Adipose tissue (tissue), 3 donors: Measurements from ENCODE around the gene BRINP1. TPM values are rescaled to one million over a fixed set of nuclear protein-coding genes. Genes with fewer than 3 reads are reported as not detected.

Experiments used
- H3K27ac ChIP-seq: one replicate; pipeline ENCODE4 v1.5.1; 2013; ENCODE audit warnings: low read depth, low read length
- WGBS, 3 donors: extraction: QIAGEN DNeasy Blood & Tissue Kit; methylation state at CpG; one replicate each; pipeline ENCODE4 v1.1.7; 2013; 5-methylcytosine and 5-hydroxymethylcytosine counted together
- polyA plus RNA-seq, 3 donors: library from polyadenylated mRNA; stranded (reverse); fragments of 200-250 nt; gene quantifications; one replicate each; pipeline ENCODE4 v1.2.3, GENCODE V29; 2013
- donor health status: healthy with polysubstance abuse.
- donor health status: Bipolar disorder and iron deficiency.
- donor health status: healthy.

BRINP1 gene
- polyA plus RNA-seq, 3 donors, result not detected

GRCh38 chr9:119357336-119358096 lies 11.7 kb downstream of the BRINP1 start:
- WGBS, 3 donors, result 11 to 19% (median 11%) methylated on average over 2 of the region's 2 CpGs
- H3K27ac ChIP-seq, result no peak overlapping the region

- 12 to 34% (median 16%) methylated on average over 11 of the region's 11 CpGs for WGBS, 3 donors
- no peak overlapping the region for H3K27ac ChIP-seq
Observed at GRCh38 chr9:119349351-119349825, 19.8 kb downstream of the BRINP1 start.

GRCh38 chr9:119343059-119343990 lies 25.9 kb downstream of the BRINP1 start:
- 67 to 74% (median 70%) methylated on average over 13 of the region's 13 CpGs for WGBS, 3 donors
- no peak overlapping the region for H3K27ac ChIP-seq

- 36 to 80% (median 80%) methylated on average over 3 of the region's 3 CpGs for WGBS, 3 donors
- H3K27ac ChIP-seq, result no peak overlapping the region
Observed at GRCh38 chr9:119339056-119339455, 30.2 kb downstream of the BRINP1 start.

- H3K27ac ChIP-seq, result no peak overlapping the region
Observed at GRCh38 chr9:119337573-119337972, 31.7 kb downstream of the BRINP1 start.

- no peak overlapping the region for H3K27ac ChIP-seq
- 57 to 65% (median 57%) methylated on average over 5 of the region's 5 CpGs for WGBS, 3 donors
Observed at GRCh38 chr9:119334745-119335144, 34.5 kb downstream of the BRINP1 start.

GRCh38 chr9:119333507-119334229 lies 35.6 kb downstream of the BRINP1 start:
- no peak overlapping the region for H3K27ac ChIP-seq
- WGBS, 3 donors, result 57 to 64% (median 63%) methylated on average over 4 of the region's 4 CpGs

- H3K27ac ChIP-seq, result no peak overlapping the region
- WGBS, 3 donors, result 52 to 67% (median 60%) methylated on average over 2 of the region's 2 CpGs
Observed at GRCh38 chr9:119332522-119332921, 36.7 kb downstream of the BRINP1 start.

GRCh38 chr9:119322184-119322583 lies 47.1 kb downstream of the BRINP1 start:
- no peak overlapping the region for H3K27ac ChIP-seq
- WGBS, 3 donors, result 55 to 60% (median 58%) methylated on average over 7 of the region's 7 CpGs

- 41 to 50% (median 48%) methylated on average over 4 of the region's 4 CpGs for WGBS, 3 donors
- no peak overlapping the region for H3K27ac ChIP-seq
Observed at GRCh38 chr9:119318371-119318770, 50.9 kb downstream of the BRINP1 start.

GRCh38 chr9:119313846-119314245 lies 55.4 kb downstream of the BRINP1 start:
- no peak overlapping the region for H3K27ac ChIP-seq
- WGBS, 3 donors, result 77 to 88% (median 80%) methylated on average over 4 of the region's 4 CpGs

GRCh38 chr9:119310741-119311140 lies 58.5 kb downstream of the BRINP1 start:
- no peak overlapping the region for H3K27ac ChIP-seq
- WGBS, 3 donors, result 55 to 74% (median 57%) methylated on average over 5 of the region's 5 CpGs

- 71 to 79% (median 77%) methylated on average over 5 of the region's 5 CpGs for WGBS, 3 donors
- no peak overlapping the region for H3K27ac ChIP-seq
Observed at GRCh38 chr9:119307471-119307870, 61.8 kb downstream of the BRINP1 start.

- H3K27ac ChIP-seq, result no peak overlapping the region
- WGBS, 3 donors, result 57 to 58% (median 57%) methylated on average over 3 of the region's 3 CpGs
Observed at GRCh38 chr9:119304555-119304954, 64.7 kb downstream of the BRINP1 start.

GRCh38 chr9:119302988-119303698 lies 66.1 kb downstream of the BRINP1 start:
- 45 to 89% (median 89%) methylated on average over 13 of the region's 13 CpGs for WGBS, 3 donors
- no peak overlapping the region for H3K27ac ChIP-seq

- WGBS, 3 donors, result 55 to 58% (median 57%) methylated on average over 3 of the region's 3 CpGs
- H3K27ac ChIP-seq, result no peak overlapping the region
Observed at GRCh38 chr9:119298076-119298853, 71.0 kb downstream of the BRINP1 start.

GRCh38 chr9:119291554-119291953 lies 77.7 kb downstream of the BRINP1 start:
- 23 to 31% (median 26%) methylated on average over 1 of the region's 1 CpG for WGBS, 3 donors
- no peak overlapping the region for H3K27ac ChIP-seq
